ENCODE measurements around the gene POLN.

- TF ChIP-seq CTCF (IDR thresholded peaks at IDR 0.05; ENCODE audit: low read length) (no peak), EZH2 (IDR thresholded peaks at IDR 0.05; ENCODE audit: borderline replicate concordance, low read length) (no peak)
Observed at GRCh38 chr4:2091990-2092668, 149.8 kb downstream of the POLN start.
